Thyroid gland (tissue), 4 donors: ENCODE measurements around the gene PSTPIP1.

Source experiments
- POLR2A ChIP-seq, 2 donors: fragments of 450-650 bp; IDR thresholded peaks; one replicate each; pipeline ENCODE4 v1.6.1; 2017; ENCODE audit warnings: antibody characterized with exemption in 2 of 2, mild to moderate bottlenecking in 2 of 2, moderate library complexity in 1 of 2
- TF ChIP-seq, protein P1 (sequence below), 6 experiments: fragments of 200-600 bp in 3 of 6; fragments of 450-650 bp in 3 of 6; sonication (generic) in 3 of 6; IDR thresholded peaks; one replicate each; pipeline ENCODE4 v1.5.1; 2016 to 2019; ENCODE audit warnings: antibody characterized with exemption in 6 of 6, mild to moderate bottlenecking in 2 of 6, inconsistent platforms in 1 of 6, moderate library complexity in 1 of 6

GRCh38 chr15:77074350-77074749 is 79.4 kb downstream of the PSTPIP1 start:
- TF ChIP-seq, protein P1, sequence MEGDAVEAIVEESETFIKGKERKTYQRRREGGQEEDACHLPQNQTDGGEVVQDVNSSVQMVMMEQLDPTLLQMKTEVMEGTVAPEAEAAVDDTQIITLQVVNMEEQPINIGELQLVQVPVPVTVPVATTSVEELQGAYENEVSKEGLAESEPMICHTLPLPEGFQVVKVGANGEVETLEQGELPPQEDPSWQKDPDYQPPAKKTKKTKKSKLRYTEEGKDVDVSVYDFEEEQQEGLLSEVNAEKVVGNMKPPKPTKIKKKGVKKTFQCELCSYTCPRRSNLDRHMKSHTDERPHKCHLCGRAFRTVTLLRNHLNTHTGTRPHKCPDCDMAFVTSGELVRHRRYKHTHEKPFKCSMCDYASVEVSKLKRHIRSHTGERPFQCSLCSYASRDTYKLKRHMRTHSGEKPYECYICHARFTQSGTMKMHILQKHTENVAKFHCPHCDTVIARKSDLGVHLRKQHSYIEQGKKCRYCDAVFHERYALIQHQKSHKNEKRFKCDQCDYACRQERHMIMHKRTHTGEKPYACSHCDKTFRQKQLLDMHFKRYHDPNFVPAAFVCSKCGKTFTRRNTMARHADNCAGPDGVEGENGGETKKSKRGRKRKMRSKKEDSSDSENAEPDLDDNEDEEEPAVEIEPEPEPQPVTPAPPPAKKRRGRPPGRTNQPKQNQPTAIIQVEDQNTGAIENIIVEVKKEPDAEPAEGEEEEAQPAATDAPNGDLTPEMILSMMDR (IDR thresholded peaks at IDR 0.05) = no peak
- no peak for TF ChIP-seq POLR2A (IDR thresholded peaks at IDR 0.05)
